ENCODE measurements around the gene TRAF4. TPM values are rescaled to one million over a fixed set of nuclear protein-coding genes. Genes with fewer than 3 reads are reported as not detected.
A peak's percentile ranks its signal among the peaks of the same experiment; 100 is the strongest.
"Not testable (repeated sequence)": the region's sequence is repeated elsewhere in the genome, so short reads cannot be mapped to it uniquely, and the experiment has no call there.

Gene TRAF4
- total RNA-seq, 2 donors from 2014 or later = 59.7 to 186 TPM

- no peak for ATAC-seq
- H3K9me3 Mint-ChIP-seq = no peaks in the 10 kb centered on the region
- peaks cover 15 to 19% of the 10 kb centered on the region in 2 donors for H3K4me1 Mint-ChIP-seq (ENCODE audit: low read depth in 2 of 2)
- H3K27ac Mint-ChIP-seq = no peak overlapping the region
- no peak for DNase-seq (ENCODE audit: low spot score)
- no peak overlapping the region for H3K4me3 Mint-ChIP-seq
- H3K36me3 Mint-ChIP-seq = peaks cover 8% of the 10 kb centered on the region
- no peaks in the 10 kb centered on the region for H3K27me3 Mint-ChIP-seq
Measured at GRCh38 chr17:28758411-28759121, 14.8 kb downstream of the TRAF4 start.

- ATAC-seq (peak in 1 of 2 donors; percentile 16), DNase-seq (ENCODE audit: low spot score) (no peak)
- Mint-ChIP-seq H3K9me3 (no peaks in the 10 kb centered on the region), H3K27me3 (no peaks in the 10 kb centered on the region), H3K36me3 (peaks cover 13% of the 10 kb centered on the region), H3K4me1 (ENCODE audit: low read depth in 2 of 2) (peaks cover 17 to 23% of the 10 kb centered on the region in 2 donors), H3K27ac (no peak overlapping the region), H3K4me3 (no peak overlapping the region)
Measured at GRCh38 chr17:28759256-28759865, 15.6 kb downstream of the TRAF4 start.

- Mint-ChIP-seq H3K4me3 (no peak overlapping the region), H3K27me3 (no peaks in the 10 kb centered on the region), H3K4me1 (ENCODE audit: low read depth in 2 of 2) (peaks cover 22 to 28% of the 10 kb centered on the region in 2 donors), H3K9me3 (no peaks in the 10 kb centered on the region), H3K36me3 (peaks cover 13% of the 10 kb centered on the region), H3K27ac (peak overlapping the region; percentile 37 to 50)
- no peak for DNase-seq (ENCODE audit: low spot score)
- no peak for ATAC-seq
Measured at GRCh38 chr17:28760601-28761562, 17.1 kb downstream of the TRAF4 start.

- H3K27me3 Mint-ChIP-seq = no peaks in the 10 kb centered on the region
- H3K4me1 Mint-ChIP-seq (ENCODE audit: low read depth in 2 of 2) = peaks cover 18 to 28% of the 10 kb centered on the region in 2 donors
- H3K27ac Mint-ChIP-seq = peak overlapping the region; percentile 50 to 73
- DNase-seq (ENCODE audit: low spot score) (no peak), ATAC-seq (peak; percentile 75 to 87)
- H3K9me3 Mint-ChIP-seq = no peaks in the 10 kb centered on the region
- H3K36me3 Mint-ChIP-seq = peaks cover 5% of the 10 kb centered on the region
- peak overlapping the region; percentile 41 for H3K4me3 Mint-ChIP-seq
Measured at GRCh38 chr17:28763137-28763799, 19.5 kb downstream of the TRAF4 start.

- Mint-ChIP-seq H3K4me3 (peak overlapping the region; percentile 41), H3K27me3 (no peaks in the 10 kb centered on the region), H3K4me1 (ENCODE audit: low read depth in 2 of 2) (peaks cover 18 to 28% of the 10 kb centered on the region in 2 donors), H3K36me3 (peaks cover 5% of the 10 kb centered on the region), H3K9me3 (no peaks in the 10 kb centered on the region), H3K27ac (peak overlapping the region; percentile 3 to 73)
- peak; percentile 32 to 46 for ATAC-seq
- peak; percentile 84 for DNase-seq (ENCODE audit: low spot score)
Measured at GRCh38 chr17:28763804-28764266, 20.0 kb downstream of the TRAF4 start.

- Mint-ChIP-seq H3K36me3 (peaks cover 5% of the 10 kb centered on the region), H3K27me3 (no peaks in the 10 kb centered on the region), H3K27ac (peak overlapping the region; percentile 31 to 51), H3K9me3 (no peaks in the 10 kb centered on the region), H3K4me1 (ENCODE audit: low read depth in 2 of 2) (peaks cover 24 to 28% of the 10 kb centered on the region in 2 donors), H3K4me3 (no peak overlapping the region)
- no peak for ATAC-seq
- no peak for DNase-seq (ENCODE audit: low spot score)
Measured at GRCh38 chr17:28765038-28765437, 21.2 kb downstream of the TRAF4 start.

GRCh38 chr17:28773736-28774135, 29.9 kb downstream of the TRAF4 start:
- no peaks in the 10 kb centered on the region for H3K9me3 Mint-ChIP-seq
- no peaks in the 10 kb centered on the region for H3K27me3 Mint-ChIP-seq
- no peaks in the 10 kb centered on the region for H3K36me3 Mint-ChIP-seq
- peaks cover 18 to 27% of the 10 kb centered on the region in 2 donors for H3K4me1 Mint-ChIP-seq (ENCODE audit: low read depth in 2 of 2)
- DNase-seq (ENCODE audit: low spot score) = no peak
- ATAC-seq = no peak
- no peak overlapping the region for H3K27ac Mint-ChIP-seq
- H3K4me3 Mint-ChIP-seq = no peak overlapping the region

- Mint-ChIP-seq H3K4me1 (ENCODE audit: low read depth in 2 of 2) (peaks cover 22 to 31% of the 10 kb centered on the region in 2 donors), H3K4me3 (no peak overlapping the region), H3K9me3 (no peaks in the 10 kb centered on the region), H3K27ac (no peak overlapping the region), H3K27me3 (no peaks in the 10 kb centered on the region), H3K36me3 (no peaks in the 10 kb centered on the region)
- ATAC-seq (no peak), DNase-seq (ENCODE audit: low spot score) (no peak)
Measured at GRCh38 chr17:28774206-28774605, 30.4 kb downstream of the TRAF4 start.

GRCh38 chr17:28777178-28777577, 33.4 kb downstream of the TRAF4 start:
- DNase-seq (ENCODE audit: low spot score) = no peak
- Mint-ChIP-seq H3K27ac (peak overlapping the region; percentile 20 to 79), H3K9me3 (no peaks in the 10 kb centered on the region), H3K36me3 (no peaks in the 10 kb centered on the region), H3K4me1 (ENCODE audit: low read depth in 2 of 2) (peaks cover 23 to 38% of the 10 kb centered on the region in 2 donors), H3K27me3 (no peaks in the 10 kb centered on the region), H3K4me3 (no peak overlapping the region)
- no peak for ATAC-seq

- not testable (repeated sequence) for H3K27me3 Mint-ChIP-seq; H3K27ac Mint-ChIP-seq; H3K9me3 Mint-ChIP-seq; H3K36me3 Mint-ChIP-seq; H3K4me3 Mint-ChIP-seq; DNase-seq (ENCODE audit: low spot score); ATAC-seq
- peaks cover 23 to 38% of the 10 kb centered on the region in 2 donors for H3K4me1 Mint-ChIP-seq (ENCODE audit: low read depth in 2 of 2)
Measured at GRCh38 chr17:28779601-28780000, 35.8 kb downstream of the TRAF4 start.

- no peaks in the 10 kb centered on the region for H3K36me3 Mint-ChIP-seq
- DNase-seq (ENCODE audit: low spot score) (no peak), ATAC-seq (no peak)
- H3K27me3 Mint-ChIP-seq = no peaks in the 10 kb centered on the region
- peaks cover 9 to 22% of the 10 kb centered on the region in 2 donors for H3K4me1 Mint-ChIP-seq (ENCODE audit: low read depth in 2 of 2)
- no peak overlapping the region for H3K4me3 Mint-ChIP-seq
- H3K27ac Mint-ChIP-seq = no peak overlapping the region
- no peaks in the 10 kb centered on the region for H3K9me3 Mint-ChIP-seq
Measured at GRCh38 chr17:28783161-28783560, 39.4 kb downstream of the TRAF4 start.

- no peaks in the 10 kb centered on the region for H3K36me3 Mint-ChIP-seq
- no peak overlapping the region for H3K27ac Mint-ChIP-seq
- H3K27me3 Mint-ChIP-seq = no peaks in the 10 kb centered on the region
- no peak overlapping the region for H3K4me3 Mint-ChIP-seq
- H3K9me3 Mint-ChIP-seq = no peaks in the 10 kb centered on the region
- no peak for DNase-seq (ENCODE audit: low spot score)
- H3K4me1 Mint-ChIP-seq (ENCODE audit: low read depth in 2 of 2) = peaks cover 1 to 7% of the 10 kb centered on the region in 2 donors
- no peak for ATAC-seq
Measured at GRCh38 chr17:28788100-28788499, 44.3 kb downstream of the TRAF4 start.
